HG03457 (cell line): ENCODE measurements around the gene LIPC.
"Not testable (repeated sequence)": the region's sequence is repeated elsewhere in the genome, so short reads cannot be mapped to it uniquely, and the experiment has no call there.

Experiments used
- ATAC-seq: cut with Tn5 transposase; IDR thresholded peaks from one replicate; pipeline ENCODE4 v1.9.1; 2021; ENCODE audit warnings: moderate number of reproducible peaks; ENCODE audit not compliant: unreplicated experiment

Gene LIPC

DNA sequence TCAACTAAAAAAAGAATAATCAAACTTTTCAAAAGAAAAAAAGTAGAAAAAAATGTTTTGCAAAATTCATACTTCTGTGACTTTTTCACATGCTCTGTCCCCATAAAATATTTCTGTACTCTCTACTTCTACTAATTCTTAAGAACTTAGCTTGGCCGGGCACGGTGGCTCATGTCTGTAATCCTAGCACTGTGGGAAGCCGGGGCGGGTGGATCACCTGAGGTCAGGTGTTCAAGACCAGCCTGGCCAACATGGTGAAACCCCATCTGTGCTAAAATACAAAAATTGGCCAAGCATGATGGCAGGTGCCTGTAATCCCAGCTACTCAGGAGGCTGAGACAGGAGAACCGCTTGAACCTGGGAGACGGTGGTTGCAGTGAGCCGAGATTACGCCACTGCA, 172.1 kb downstream of the LIPC start:
- ATAC-seq: not testable (repeated sequence)

GRCh38 chr15:58604455-58604923, 172.7 kb downstream of the LIPC start:
- ATAC-seq: no peak

DNA sequence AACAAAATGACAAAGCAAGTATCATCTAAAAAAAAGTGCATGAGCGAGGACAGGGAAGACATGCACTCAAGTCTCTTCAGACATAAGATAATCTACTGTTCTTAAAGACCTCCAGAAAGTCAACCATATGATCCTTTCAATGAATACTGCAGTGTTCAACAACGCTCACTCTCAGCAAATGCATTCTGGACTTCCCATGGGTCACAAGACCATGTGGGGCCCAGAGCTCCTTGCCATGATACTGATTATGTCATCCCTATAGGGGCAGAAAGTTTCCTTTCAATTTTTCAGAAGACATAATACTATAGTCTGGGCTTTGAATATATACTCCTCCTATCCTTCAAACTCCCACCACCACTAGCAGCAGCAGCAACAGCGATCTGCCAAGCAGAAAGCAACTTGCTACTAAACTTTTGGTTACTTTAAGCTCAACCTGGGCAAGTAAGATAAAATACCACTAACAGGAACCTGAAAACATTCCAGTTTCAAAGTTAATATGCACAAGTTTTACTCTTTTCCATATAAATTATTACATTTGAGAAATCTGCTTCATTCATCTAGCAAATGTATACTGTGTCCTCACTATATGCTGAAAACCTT, 174.2 kb downstream of the LIPC start:
- ATAC-seq: no peak

- ATAC-seq: no peak
Measured at GRCh38 chr15:58606577-58607080, 174.8 kb downstream of the LIPC start.

- no peak for ATAC-seq
Measured at GRCh38 chr15:58608129-58608590, 176.4 kb downstream of the LIPC start.

GRCh38 chr15:58608711-58609110, 176.9 kb downstream of the LIPC start:
- no peak for ATAC-seq

GRCh38 chr15:58611731-58612676, 180.2 kb downstream of the LIPC start:
- ATAC-seq: no peak

GRCh38 chr15:58616171-58616570, 184.4 kb downstream of the LIPC start:
- no peak for ATAC-seq
